ENCODE results near the gene CST6. TPM values are rescaled to one million over a fixed set of nuclear protein-coding genes. Genes with fewer than 3 reads are reported as not detected.

The CST6 gene
- total and polyA plus RNA-seq, 2 donors (not counting 1 experiment from before 2014, with no cell fraction given), result 0.76 to 11.1 TPM

GRCh38 chr11:65983589-65983987, 28.2 kb upstream of the CST6 start:
- H3K4me2 ChIP-seq (ENCODE audit: extremely low read depth, insufficient read depth, low read length), result no peak overlapping the region
- no peaks in the 10 kb centered on the region for H4K20me1 ChIP-seq (ENCODE audit: control insufficient read depth, extremely low read depth, insufficient read depth, low read length)
- H2AFZ ChIP-seq (ENCODE audit: low read length), result no peak overlapping the region
- no peaks in the 10 kb centered on the region for H3K4me1 ChIP-seq (ENCODE audit: control insufficient read depth, extremely low read depth, insufficient read depth, low read length)
- no peak overlapping the region for H3K4me3 ChIP-seq (replicated peaks in 1 of 4; ENCODE audit: control extremely low read depth in 1 of 4, insufficient read depth in 1 of 4, low read depth in 3 of 4, low read length in 4 of 4)
- H3K9ac ChIP-seq (ENCODE audit: insufficient read depth, low read length), result no peak overlapping the region
- H3K27ac ChIP-seq (ENCODE audit: insufficient read depth, low read length), result no peak overlapping the region
- DNase-seq (ENCODE audit: low read depth in 2 of 2), result no peak
- no peak for TF ChIP-seq EZH2 (IDR thresholded peaks at IDR 0.05; ENCODE audit: low read length, missing control alignments)
- TF ChIP-seq CTCF (conservative IDR thresholded peaks at IDR 0.05 in 1 of 2, IDR thresholded peaks at IDR 0.05 in 1 of 2; ENCODE audit: low read depth in 1 of 2, low read length in 2 of 2), result no peak
- H3K36me3 ChIP-seq (ENCODE audit: control insufficient read depth, insufficient read depth, low read length), result peaks cover 1% of the 10 kb centered on the region
- no peaks in the 10 kb centered on the region for H3K27me3 ChIP-seq (ENCODE audit: control insufficient read depth, insufficient read depth, low read length)
- H3K79me2 ChIP-seq (ENCODE audit: control insufficient read depth, insufficient read depth, low read length), result no peaks in the 10 kb centered on the region
- H3K9me3 ChIP-seq (ENCODE audit: control insufficient read depth, insufficient read depth, low read depth, low read length), result no peaks in the 10 kb centered on the region

- no peaks in the 10 kb centered on the region for H3K9me3 ChIP-seq (ENCODE audit: control insufficient read depth, insufficient read depth, low read depth, low read length)
- H3K27ac ChIP-seq (ENCODE audit: insufficient read depth, low read length), result no peak overlapping the region
- no peaks in the 10 kb centered on the region for H3K79me2 ChIP-seq (ENCODE audit: control insufficient read depth, insufficient read depth, low read length)
- no peak overlapping the region for H3K4me2 ChIP-seq (ENCODE audit: extremely low read depth, insufficient read depth, low read length)
- TF ChIP-seq EZH2 (IDR thresholded peaks at IDR 0.05; ENCODE audit: low read length, missing control alignments) (no peak), CTCF (conservative IDR thresholded peaks at IDR 0.05 in 1 of 2, IDR thresholded peaks at IDR 0.05 in 1 of 2; ENCODE audit: low read depth in 1 of 2, low read length in 2 of 2) (no peak)
- H3K4me3 ChIP-seq (replicated peaks in 1 of 4; ENCODE audit: control extremely low read depth in 1 of 4, insufficient read depth in 1 of 4, low read depth in 3 of 4, low read length in 4 of 4), result no peak overlapping the region
- H2AFZ ChIP-seq (ENCODE audit: low read length), result no peak overlapping the region
- H4K20me1 ChIP-seq (ENCODE audit: control insufficient read depth, extremely low read depth, insufficient read depth, low read length), result no peaks in the 10 kb centered on the region
- DNase-seq (ENCODE audit: low read depth in 2 of 2), result no peak
- no peak overlapping the region for H3K9ac ChIP-seq (ENCODE audit: insufficient read depth, low read length)
- H3K4me1 ChIP-seq (ENCODE audit: control insufficient read depth, extremely low read depth, insufficient read depth, low read length), result no peaks in the 10 kb centered on the region
- no peaks in the 10 kb centered on the region for H3K27me3 ChIP-seq (ENCODE audit: control insufficient read depth, insufficient read depth, low read length)
- no peaks in the 10 kb centered on the region for H3K36me3 ChIP-seq (ENCODE audit: control insufficient read depth, insufficient read depth, low read length)
Observed at GRCh38 chr11:65987336-65987735, 24.5 kb upstream of the CST6 start.

- Histone ChIP-seq H3K27me3 (ENCODE audit: control insufficient read depth, insufficient read depth, low read length) (no peaks in the 10 kb centered on the region), H3K4me3 (replicated peaks in 1 of 4; ENCODE audit: control extremely low read depth in 1 of 4, insufficient read depth in 1 of 4, low read depth in 3 of 4, low read length in 4 of 4) (no peak overlapping the region), H3K36me3 (ENCODE audit: control insufficient read depth, insufficient read depth, low read length) (no peaks in the 10 kb centered on the region), H3K4me2 (ENCODE audit: extremely low read depth, insufficient read depth, low read length) (no peak overlapping the region), H3K27ac (ENCODE audit: insufficient read depth, low read length) (no peak overlapping the region), H3K9ac (ENCODE audit: insufficient read depth, low read length) (no peak overlapping the region), H3K9me3 (ENCODE audit: control insufficient read depth, insufficient read depth, low read depth, low read length) (no peaks in the 10 kb centered on the region), H3K4me1 (ENCODE audit: control insufficient read depth, extremely low read depth, insufficient read depth, low read length) (no peaks in the 10 kb centered on the region), H3K79me2 (ENCODE audit: control insufficient read depth, insufficient read depth, low read length) (no peaks in the 10 kb centered on the region), H4K20me1 (ENCODE audit: control insufficient read depth, extremely low read depth, insufficient read depth, low read length) (no peaks in the 10 kb centered on the region), H2AFZ (ENCODE audit: low read length) (no peak overlapping the region)
- DNase-seq (ENCODE audit: low read depth in 2 of 2), result peak; percentile 89 to 97
- TF ChIP-seq EZH2 (IDR thresholded peaks at IDR 0.05; ENCODE audit: low read length, missing control alignments) (no peak), CTCF (conservative IDR thresholded peaks at IDR 0.05 in 1 of 2, IDR thresholded peaks at IDR 0.05 in 1 of 2; ENCODE audit: low read depth in 1 of 2, low read length in 2 of 2) (peak; percentile 94 to 95)
Observed at GRCh38 chr11:65988791-65989592, 22.8 kb upstream of the CST6 start.
